HepG2 (cell line): ENCODE results near the gene RNASE8. TPM values are rescaled to one million over a fixed set of nuclear protein-coding genes. Genes with fewer than 3 reads are reported as not detected.

Source experiments
- AHR ChIP-seq: IDR thresholded peaks from 2 replicates; pipeline ENCODE4 v1.6.1; 2018; ENCODE audit warnings: missing genetic modification reagents, missing compliant biosample characterization
- GABPB1 ChIP-seq: IDR thresholded peaks from 2 replicates; pipeline ENCODE4 v1.6.1; 2016; ENCODE audit warnings: mild to moderate bottlenecking, missing genetic modification reagents, moderate library complexity, missing compliant biosample characterization
- HNF4A ChIP-seq: sonication (generic); formaldehyde crosslinking; IDR thresholded peaks from 2 replicates; pipeline ENCODE4 v1.4.0; 2020; ENCODE audit warnings: missing genetic modification reagents
- IKZF1 ChIP-seq: fragments of 450-650 bp; IDR thresholded peaks from 2 replicates; pipeline ENCODE4 v1.7.1; 2016
- IRF2 ChIP-seq: IDR thresholded peaks from 2 replicates; pipeline ENCODE4 v1.6.1; 2018; ENCODE audit warnings: missing genetic modification reagents, missing compliant biosample characterization
- JARID2 ChIP-seq: sonication (generic); formaldehyde crosslinking; IDR thresholded peaks from 2 replicates; pipeline ENCODE4 v1.8.1; 2023; ENCODE audit warnings: missing genetic modification reagents, inconsistent platforms; ENCODE audit not compliant: insufficient replicate concordance
- MEIS2 ChIP-seq: sonication (generic); formaldehyde crosslinking; IDR thresholded peaks from 2 replicates; pipeline ENCODE4 v1.9.0; 2021; ENCODE audit warnings: mild to moderate bottlenecking, missing genetic modification reagents
- NFE2L1 ChIP-seq: sonication (generic); formaldehyde crosslinking; IDR thresholded peaks from 2 replicates; pipeline ENCODE4 v1.4.0; 2020; ENCODE audit warnings: missing genetic modification reagents, mild to moderate bottlenecking, borderline replicate concordance
- PAXIP1 ChIP-seq: sonication (generic); formaldehyde crosslinking; conservative IDR thresholded peaks from 2 replicates; pipeline ENCODE4 v1.4.0; 2020; ENCODE audit warnings: mild to moderate bottlenecking, missing genetic modification reagents, moderate library complexity
- RBFOX2 ChIP-seq: fragments of 200-400 bp; formaldehyde crosslinking; IDR thresholded peaks from 2 replicates; pipeline ENCODE4 v1.6.1; 2017; ENCODE audit warnings: low read depth, mild to moderate bottlenecking, low read length
- RBM22 ChIP-seq: fragments of 200-400 bp; formaldehyde crosslinking; optimal IDR thresholded peaks from 2 replicates; pipeline ENCODE3; 2017; ENCODE audit warnings: mild to moderate bottlenecking, low read length, moderate library complexity
- ZBTB7B ChIP-seq: sonication (generic); formaldehyde crosslinking; IDR thresholded peaks from 2 replicates; pipeline ENCODE4 v1.4.0; 2020; ENCODE audit warnings: missing genetic modification reagents
- ZC3H4 ChIP-seq: sonication (generic); formaldehyde crosslinking; IDR thresholded peaks from 2 replicates; pipeline ENCODE4 v1.4.0; 2020; ENCODE audit warnings: missing genetic modification reagents, borderline replicate concordance
- ZFAT ChIP-seq: sonication (generic); formaldehyde crosslinking; conservative IDR thresholded peaks from 2 replicates; pipeline ENCODE4 v1.8.1; 2023; ENCODE audit warnings: missing genetic modification reagents, inconsistent platforms
- ZFP82 ChIP-seq: sonication (generic); formaldehyde crosslinking; IDR thresholded peaks from 2 replicates; pipeline ENCODE4 v1.5.1; 2020; ENCODE audit warnings: mild to moderate bottlenecking, missing genetic modification reagents, borderline replicate concordance
- ZNF335 ChIP-seq: sonication (generic); formaldehyde crosslinking; IDR thresholded peaks from 2 replicates; pipeline ENCODE4 v1.4.0; 2020; ENCODE audit warnings: missing genetic modification reagents
- ZNF607 ChIP-seq: sonication (generic); formaldehyde crosslinking; IDR thresholded peaks from 2 replicates; pipeline ENCODE4 v1.5.1; 2020; ENCODE audit warnings: missing genetic modification reagents, mild to moderate bottlenecking, borderline replicate concordance
- ZNF746 ChIP-seq: sonication (generic); formaldehyde crosslinking; IDR thresholded peaks from 2 replicates; pipeline ENCODE4 v1.8.0; 2022; ENCODE audit warnings: mild to moderate bottlenecking, missing genetic modification reagents
- ZNF747 ChIP-seq: sonication (generic); formaldehyde crosslinking; IDR thresholded peaks from 2 replicates; pipeline ENCODE4 v1.8.1; 2023; ENCODE audit warnings: missing genetic modification reagents, mild to moderate bottlenecking, borderline replicate concordance
- ZNF749 ChIP-seq: sonication (generic); formaldehyde crosslinking; IDR thresholded peaks from 2 replicates; pipeline ENCODE4 v1.8.0; 2022; ENCODE audit warnings: mild to moderate bottlenecking, missing genetic modification reagents, moderate library complexity, borderline replicate concordance
- polyA plus RNA-seq, 8 experiments: library from polyadenylated mRNA; depleted of rRNA in 3 of 8; stranded (reverse) in 7 of 8; unstranded in 1 of 8; fragments of >200 nt; fragmentation: Illumina TruSeq in 4 of 8; extraction: Trizol in 4 of 8; gene quantifications; 2 replicates each; pipeline versions ENCODE4 v1.2.1 to v1.2.3, GENCODE V29; 2011 to 2016; ENCODE audit warnings: low read depth in 4 of 8, missing spikeins in 1 of 8, mixed read lengths in 1 of 8; ENCODE audit not compliant: insufficient read depth in 1 of 8
- total RNA-seq, 5 experiments: library from RNA; depleted of rRNA; stranded (reverse); fragments of >200 nt; fragmentation: Illumina TruSeq; extraction: Trizol; gene quantifications; 2 replicates each; pipeline ENCODE4 v1.2.3, GENCODE V29; 2016; ENCODE audit warnings: low read depth in 1 of 5
- TF ChIP-seq, protein P1 (sequence below): sonication (generic); formaldehyde crosslinking; IDR thresholded peaks from 2 replicates; pipeline ENCODE4 v1.4.0; 2020; ENCODE audit warnings: missing genetic modification reagents

RNASE8 gene
- total and polyA plus RNA-seq, 2 of the 13 experiments (the other 11 are each of a cell fraction or from before 2014, with no cell fraction given) = not detected

DNA sequence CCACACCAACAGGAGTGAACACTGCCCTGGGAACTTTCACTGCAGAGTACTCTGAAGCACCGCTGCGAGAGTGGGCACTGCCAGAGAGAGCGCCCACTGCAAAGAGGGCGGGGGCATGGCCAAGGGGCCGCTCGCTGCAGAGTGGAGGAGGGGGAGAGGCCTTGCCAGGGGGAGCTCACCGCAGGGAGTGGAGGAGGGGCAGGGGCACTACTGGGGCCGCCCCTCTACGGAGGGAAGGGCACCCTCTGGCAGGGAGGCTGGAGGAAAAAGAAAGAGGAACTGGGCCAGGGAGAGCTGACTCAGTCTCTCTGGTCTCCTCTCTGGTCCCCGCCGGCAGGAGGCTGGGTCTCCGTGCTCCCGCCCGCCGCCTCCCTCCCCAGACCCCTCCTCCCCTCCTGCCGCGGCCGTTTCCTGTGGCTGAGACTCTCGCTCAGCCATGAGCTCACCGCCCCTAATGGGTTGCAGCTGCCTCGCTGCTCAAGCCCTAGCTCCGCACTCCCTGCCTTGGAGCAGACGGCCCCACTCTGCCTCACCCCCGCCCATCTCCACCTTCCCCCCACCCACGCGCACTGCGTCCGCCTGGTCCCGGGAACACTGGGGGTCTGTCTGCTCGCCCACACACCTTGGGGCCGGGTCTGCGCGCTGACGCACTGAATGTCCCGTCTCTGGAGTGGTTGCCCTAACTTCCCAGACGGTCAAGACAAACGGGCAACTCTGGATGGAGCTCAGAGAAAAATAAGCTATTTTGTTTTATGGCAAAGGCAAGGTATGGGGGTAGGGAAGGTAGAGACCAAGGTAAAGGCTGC lies 13.8 kb downstream of the RNASE8 start (continued):
- 0 out of 2 replicates have a peak, but pooled peaks have one; percentile 10 for TF ChIP-seq PAXIP1 (CRISPR knock-in tag)
- no peak for TF ChIP-seq RBM22
- no peak for TF ChIP-seq IKZF1
- TF ChIP-seq ZC3H4 (CRISPR knock-in tag) = no peak
- TF ChIP-seq ZBTB7B (CRISPR knock-in tag) = no peak; the same call in 1 of the 2 replicates
- no peak for TF ChIP-seq MEIS2 (CRISPR knock-in tag)
- no peak for TF ChIP-seq ZNF607 (CRISPR knock-in tag)
- peak; percentile 75 for TF ChIP-seq GABPB1 (CRISPR knock-in tag)
- TF ChIP-seq ZNF335 (CRISPR knock-in tag) = no peak
- TF ChIP-seq NFE2L1 = no peak
- TF ChIP-seq ZNF747 (CRISPR knock-in tag) = no peak
- TF ChIP-seq ZFP82 (CRISPR knock-in tag) = peak; percentile 73; the same call in 1 of the 2 replicates
- TF ChIP-seq ZNF749 = no peak
- no peak for TF ChIP-seq JARID2
- TF ChIP-seq, protein P1, sequence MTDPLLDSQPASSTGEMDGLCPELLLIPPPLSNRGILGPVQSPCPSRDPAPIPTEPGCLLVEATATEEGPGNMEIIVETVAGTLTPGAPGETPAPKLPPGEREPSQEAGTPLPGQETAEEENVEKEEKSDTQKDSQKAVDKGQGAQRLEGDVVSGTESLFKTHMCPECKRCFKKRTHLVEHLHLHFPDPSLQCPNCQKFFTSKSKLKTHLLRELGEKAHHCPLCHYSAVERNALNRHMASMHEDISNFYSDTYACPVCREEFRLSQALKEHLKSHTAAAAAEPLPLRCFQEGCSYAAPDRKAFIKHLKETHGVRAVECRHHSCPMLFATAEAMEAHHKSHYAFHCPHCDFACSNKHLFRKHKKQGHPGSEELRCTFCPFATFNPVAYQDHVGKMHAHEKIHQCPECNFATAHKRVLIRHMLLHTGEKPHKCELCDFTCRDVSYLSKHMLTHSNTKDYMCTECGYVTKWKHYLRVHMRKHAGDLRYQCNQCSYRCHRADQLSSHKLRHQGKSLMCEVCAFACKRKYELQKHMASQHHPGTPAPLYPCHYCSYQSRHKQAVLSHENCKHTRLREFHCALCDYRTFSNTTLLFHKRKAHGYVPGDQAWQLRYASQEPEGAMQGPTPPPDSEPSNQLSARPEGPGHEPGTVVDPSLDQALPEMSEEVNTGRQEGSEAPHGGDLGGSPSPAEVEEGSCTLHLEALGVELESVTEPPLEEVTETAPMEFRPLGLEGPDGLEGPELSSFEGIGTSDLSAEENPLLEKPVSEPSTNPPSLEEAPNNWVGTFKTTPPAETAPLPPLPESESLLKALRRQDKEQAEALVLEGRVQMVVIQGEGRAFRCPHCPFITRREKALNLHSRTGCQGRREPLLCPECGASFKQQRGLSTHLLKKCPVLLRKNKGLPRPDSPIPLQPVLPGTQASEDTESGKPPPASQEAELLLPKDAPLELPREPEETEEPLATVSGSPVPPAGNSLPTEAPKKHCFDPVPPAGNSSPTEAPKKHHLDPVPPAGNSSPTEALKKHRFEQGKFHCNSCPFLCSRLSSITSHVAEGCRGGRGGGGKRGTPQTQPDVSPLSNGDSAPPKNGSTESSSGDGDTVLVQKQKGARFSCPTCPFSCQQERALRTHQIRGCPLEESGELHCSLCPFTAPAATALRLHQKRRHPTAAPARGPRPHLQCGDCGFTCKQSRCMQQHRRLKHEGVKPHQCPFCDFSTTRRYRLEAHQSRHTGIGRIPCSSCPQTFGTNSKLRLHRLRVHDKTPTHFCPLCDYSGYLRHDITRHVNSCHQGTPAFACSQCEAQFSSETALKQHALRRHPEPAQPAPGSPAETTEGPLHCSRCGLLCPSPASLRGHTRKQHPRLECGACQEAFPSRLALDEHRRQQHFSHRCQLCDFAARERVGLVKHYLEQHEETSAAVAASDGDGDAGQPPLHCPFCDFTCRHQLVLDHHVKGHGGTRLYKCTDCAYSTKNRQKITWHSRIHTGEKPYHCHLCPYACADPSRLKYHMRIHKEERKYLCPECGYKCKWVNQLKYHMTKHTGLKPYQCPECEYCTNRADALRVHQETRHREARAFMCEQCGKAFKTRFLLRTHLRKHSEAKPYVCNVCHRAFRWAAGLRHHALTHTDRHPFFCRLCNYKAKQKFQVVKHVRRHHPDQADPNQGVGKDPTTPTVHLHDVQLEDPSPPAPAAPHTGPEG (CRISPR knock-in tag) = no peak
- TF ChIP-seq IRF2 (CRISPR knock-in tag) = no peak
- no peak for TF ChIP-seq HNF4A (CRISPR knock-in tag)
- TF ChIP-seq ZNF746 = peak; percentile 54; the same call in 1 of the 2 replicates
- 0 out of 2 replicates have a peak, but pooled peaks have one; percentile 67 for TF ChIP-seq AHR
- no peak for TF ChIP-seq ZFAT
- TF ChIP-seq RBFOX2 = peak; percentile 52
